GM12892 (cell line): ENCODE data around the gene MAGEB16.

Source experiments
- POLR2A ChIP-seq: IDR thresholded peaks from 2 replicates; pipeline ENCODE4 v1.6.1; 2011; ENCODE audit warnings: low read depth, low read length, control low read depth
- POLR2AphosphoS5 ChIP-seq: IDR thresholded peaks from 2 replicates; pipeline ENCODE4 v1.6.1; 2011; ENCODE audit warnings: low read depth, low read length, control low read depth
- TAF1 ChIP-seq: IDR thresholded peaks from 2 replicates; pipeline ENCODE4 v1.6.1; 2011; ENCODE audit warnings: low read depth, mild to moderate bottlenecking, control low read depth, low read length, borderline replicate concordance

DNA sequence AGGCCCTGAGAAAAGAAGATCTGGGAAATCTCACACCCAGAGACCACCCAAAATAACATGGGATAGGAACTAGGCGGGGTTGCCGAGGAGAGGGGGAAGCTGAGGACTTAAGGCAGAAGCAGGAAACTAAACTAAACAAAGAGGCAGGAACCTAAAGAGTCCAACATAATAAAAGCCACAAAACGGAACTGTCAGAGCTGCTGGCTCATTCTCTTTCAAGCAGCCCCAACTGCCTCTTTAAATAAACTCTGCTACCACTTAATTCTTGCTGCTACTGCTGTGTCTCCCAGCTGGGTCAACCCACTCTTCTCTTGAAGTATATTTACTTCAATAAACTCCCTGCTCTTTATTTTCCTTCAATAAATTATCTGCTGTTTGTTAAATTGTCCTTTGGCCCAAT, 44.5 kb downstream of the MAGEB16 start:
- TF ChIP-seq POLR2A (no peak), POLR2AphosphoS5 (no peak), TAF1 (no peak)
